Natural killer cell (primary cell): ENCODE measurements around the gene CENPM. TPM values are rescaled to one million over a fixed set of nuclear protein-coding genes. Genes with fewer than 3 reads are reported as not detected.

ENCODE experiments used
- ATAC-seq, 3 donors: fragments of 150-1000 bp in 2 of 3; fragments of 200-7000 bp in 1 of 3; cut with Tn5 transposase; 1 replicate in 1 of 3; 2 replicates in 2 of 3; pipeline ENCODE4 v1.10.0; 2021; ENCODE audit warnings: mild to moderate bottlenecking in 2 of 3, moderate library complexity in 2 of 3
- DNase-seq, 2 donors: peaks; one replicate each; pipeline versions ENCODE4 v3.0.0 to v3.0.0-alpha.2; 2013 to 2021; ENCODE audit warnings: mixed read lengths in 1 of 2
- H3K27ac ChIP-seq: one replicate; pipeline ENCODE4 v1.5.1; 2013; ENCODE audit warnings: mild to moderate bottlenecking, low read length
- H3K27me3 ChIP-seq: one replicate; pipeline ENCODE4 v1.6.1; 2013; ENCODE audit warnings: low read length; ENCODE audit not compliant: control insufficient read depth, insufficient read depth
- H3K36me3 ChIP-seq: one replicate; pipeline ENCODE4 v1.6.1; 2013; ENCODE audit warnings: low read length; ENCODE audit not compliant: control insufficient read depth, insufficient read depth
- H3K4me1 ChIP-seq: one replicate; pipeline ENCODE4 v1.6.1; 2013; ENCODE audit warnings: low read length; ENCODE audit not compliant: control insufficient read depth, insufficient read depth
- H3K4me3 ChIP-seq: one replicate; pipeline ENCODE4 v1.5.1; 2013; ENCODE audit warnings: low read length
- H3K9me3 ChIP-seq: one replicate; pipeline ENCODE4 v1.6.1; 2013; ENCODE audit warnings: low read length; ENCODE audit not compliant: control insufficient read depth, insufficient read depth
- H3K27ac Mint-ChIP-seq, 2 donors: one replicate each; pipeline ENCODE4 v1.8.0; 2022; ENCODE audit warnings: mild to moderate bottlenecking in 2 of 2, mixed read lengths in 2 of 2, moderate library complexity in 1 of 2
- H3K27me3 Mint-ChIP-seq, 2 donors: one replicate each; pipeline ENCODE4 v1.8.0; 2022; ENCODE audit warnings: low read depth in 2 of 2, mixed read lengths in 2 of 2
- H3K36me3 Mint-ChIP-seq: one replicate; pipeline ENCODE4 v1.8.0; 2022; ENCODE audit warnings: mixed read lengths
- H3K4me1 Mint-ChIP-seq, 2 donors: one replicate each; pipeline ENCODE4 v1.8.0; 2022; ENCODE audit warnings: mixed read lengths in 2 of 2
- H3K4me3 Mint-ChIP-seq: one replicate; pipeline ENCODE4 v1.8.0; 2022; ENCODE audit warnings: mild to moderate bottlenecking, moderate library complexity, mixed read lengths
- H3K9me3 Mint-ChIP-seq, 2 donors: one replicate each; pipeline ENCODE4 v1.8.0; 2022; ENCODE audit warnings: mixed read lengths in 2 of 2
- WGBS: methylation state at CpG from one replicate; pipeline ENCODE4 v1.1.7; 2013; ENCODE audit warnings: missing lambda C conversion rate; ENCODE audit not compliant: insufficient coverage; 5-methylcytosine and 5-hydroxymethylcytosine counted together
- intact Hi-C: fragments of 100-400 bp; cut with micrococcal nuclease; formaldehyde crosslinking; loops from one replicate; pipeline ENCODE4 v1.14.2; 2022
- total RNA-seq, 4 donors: library from RNA; stranded (reverse); fragments of 120-200 nt in 1 of 4; gene quantifications; one replicate each; pipeline versions ENCODE4 v1.2.3 to v1.2.4, GENCODE V29; 2013 to 2022
- TF ChIP-seq, protein P1 (sequence below): fragments of 200-600 bp; IDR thresholded peaks from one replicate; pipeline ENCODE4 v1.8.0; 2022; ENCODE audit warnings: antibody characterized with exemption

CENPM gene
- total RNA-seq, 3 donors from 2014 or later (not counting 1 experiment from before 2014, with no cell fraction given), result 4.2 to 7.1 (median 6.1) TPM

DNA sequence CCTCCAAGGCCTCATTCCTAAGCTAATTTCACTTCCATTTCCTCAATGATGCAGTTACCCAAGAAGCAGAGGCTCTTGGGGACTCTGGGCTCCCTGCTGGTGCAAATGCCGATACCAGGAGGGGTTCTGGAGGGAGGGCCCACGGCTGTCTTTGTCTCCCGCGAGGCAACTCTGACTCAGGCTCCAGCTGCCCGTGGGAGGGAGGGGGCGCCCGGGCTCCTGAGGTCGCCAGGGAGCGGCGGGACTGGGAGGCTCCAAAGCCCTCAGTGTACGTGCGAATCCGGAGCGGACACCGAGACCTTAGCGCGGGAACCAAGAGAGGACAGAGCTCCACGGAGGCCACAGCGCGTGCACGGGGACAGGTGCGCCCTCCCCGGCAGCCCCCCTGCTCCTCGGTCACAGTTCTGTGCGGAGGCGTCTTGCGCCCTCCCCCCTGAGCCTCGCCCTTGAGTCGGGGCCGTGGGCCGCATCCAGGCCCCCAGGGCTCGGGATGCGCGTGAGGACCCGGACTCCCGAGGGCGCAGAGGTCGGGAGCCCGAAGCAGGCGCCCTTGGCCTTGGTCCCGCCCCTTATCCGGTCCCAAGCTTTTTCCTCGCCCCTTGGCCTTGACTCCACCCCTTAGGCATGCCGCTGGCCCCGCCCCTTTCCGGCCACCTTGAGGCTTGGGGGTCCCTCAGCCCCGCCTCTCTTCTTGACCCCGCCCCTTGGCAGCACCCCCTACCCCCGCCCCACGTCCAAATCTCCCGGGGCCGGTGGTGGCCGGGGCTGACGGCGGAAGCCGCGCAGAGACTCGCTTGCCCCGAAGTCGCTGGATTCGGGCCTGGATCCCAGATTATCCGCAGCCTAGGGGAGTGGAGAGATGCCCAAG lies 27.4 kb downstream of the CENPM start:
- Histone ChIP-seq H3K4me1 (peaks cover 52% of the 10 kb centered on the region), H3K9me3 (no peaks in the 10 kb centered on the region), H3K4me3 (peak overlapping the region; percentile 49), H3K36me3 (no peaks in the 10 kb centered on the region), H3K27ac (peak overlapping the region; percentile 72), H3K27me3 (peaks cover 36% of the 10 kb centered on the region)
- Mint-ChIP-seq H3K27me3 (peaks cover 11 to 13% of the 10 kb centered on the region in 2 donors), H3K4me1 (peaks cover 0 to 19% of the 10 kb centered on the region in 2 donors), H3K36me3 (no peaks in the 10 kb centered on the region), H3K27ac (peak overlapping the region in 1 of 2 donors; percentile 54), H3K9me3 (no peaks in the 10 kb centered on the region), H3K4me3 (peak overlapping the region; percentile 79)
- 6% methylated on average over 62 of the region's 62 CpGs for WGBS
- ATAC-seq (peak in 2 of 3 donors; percentile 57 to 61), DNase-seq (peak in 1 of 2 donors; percentile 61)
- TF ChIP-seq, protein P1, sequence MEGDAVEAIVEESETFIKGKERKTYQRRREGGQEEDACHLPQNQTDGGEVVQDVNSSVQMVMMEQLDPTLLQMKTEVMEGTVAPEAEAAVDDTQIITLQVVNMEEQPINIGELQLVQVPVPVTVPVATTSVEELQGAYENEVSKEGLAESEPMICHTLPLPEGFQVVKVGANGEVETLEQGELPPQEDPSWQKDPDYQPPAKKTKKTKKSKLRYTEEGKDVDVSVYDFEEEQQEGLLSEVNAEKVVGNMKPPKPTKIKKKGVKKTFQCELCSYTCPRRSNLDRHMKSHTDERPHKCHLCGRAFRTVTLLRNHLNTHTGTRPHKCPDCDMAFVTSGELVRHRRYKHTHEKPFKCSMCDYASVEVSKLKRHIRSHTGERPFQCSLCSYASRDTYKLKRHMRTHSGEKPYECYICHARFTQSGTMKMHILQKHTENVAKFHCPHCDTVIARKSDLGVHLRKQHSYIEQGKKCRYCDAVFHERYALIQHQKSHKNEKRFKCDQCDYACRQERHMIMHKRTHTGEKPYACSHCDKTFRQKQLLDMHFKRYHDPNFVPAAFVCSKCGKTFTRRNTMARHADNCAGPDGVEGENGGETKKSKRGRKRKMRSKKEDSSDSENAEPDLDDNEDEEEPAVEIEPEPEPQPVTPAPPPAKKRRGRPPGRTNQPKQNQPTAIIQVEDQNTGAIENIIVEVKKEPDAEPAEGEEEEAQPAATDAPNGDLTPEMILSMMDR, result no peak
- intact Hi-C loops, result no loop called here

DNA sequence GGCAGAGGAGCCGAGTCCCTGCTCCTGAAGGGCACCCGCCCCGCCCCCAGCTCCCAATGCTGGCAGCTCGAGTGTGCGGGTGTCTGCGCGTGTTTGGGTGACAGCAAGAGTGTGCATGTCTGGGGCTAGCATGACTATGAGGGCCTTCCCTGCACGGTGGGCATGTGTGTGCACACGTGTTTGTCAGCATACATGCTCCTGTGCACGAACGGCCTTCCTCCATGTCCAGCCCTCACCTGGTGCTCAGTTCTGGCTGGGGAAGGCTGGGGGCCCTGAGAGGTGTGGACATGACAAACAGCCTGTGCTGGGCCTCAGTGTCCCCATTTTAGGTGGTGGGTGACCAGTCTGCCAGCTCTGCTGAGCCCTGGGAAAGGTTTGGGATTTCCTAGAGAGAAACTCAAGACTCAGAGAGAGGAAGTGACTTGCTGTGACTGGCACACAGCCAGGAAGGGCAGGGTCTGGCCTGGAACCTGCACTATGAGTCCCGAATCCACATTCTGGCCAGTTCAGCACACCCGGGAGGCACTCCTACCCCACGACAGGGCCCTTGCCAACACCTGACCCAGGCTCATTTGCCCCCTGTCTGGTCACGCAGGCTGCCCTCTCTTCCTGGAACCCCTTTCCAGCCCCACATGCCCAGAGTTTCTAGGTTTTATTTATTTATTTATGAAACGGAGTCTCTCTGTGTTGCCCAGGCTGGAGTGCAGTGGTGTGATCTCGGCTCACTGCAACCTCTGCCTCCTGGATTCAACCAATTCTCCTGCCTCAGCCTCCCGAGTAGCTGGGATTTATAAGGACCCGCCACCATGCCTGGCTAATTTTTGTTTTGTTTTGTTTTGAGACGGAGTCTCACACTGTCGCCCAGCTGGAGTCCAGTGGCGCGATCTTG lies 28.8 kb downstream of the CENPM start:
- H3K27me3 Mint-ChIP-seq, result peaks cover 13 to 16% of the 10 kb centered on the region in 2 donors
- intact Hi-C loops, result no loop called here
- no peaks in the 10 kb centered on the region for H3K9me3 Mint-ChIP-seq
- Histone ChIP-seq H3K27ac (no peak overlapping the region), H3K4me3 (no peak overlapping the region), H3K36me3 (no peaks in the 10 kb centered on the region), H3K4me1 (peaks cover 53% of the 10 kb centered on the region), H3K27me3 (peaks cover 43% of the 10 kb centered on the region), H3K9me3 (no peaks in the 10 kb centered on the region)
- ATAC-seq (no peak), DNase-seq (peak in 1 of 2 donors; percentile 56)
- TF ChIP-seq, protein P1, result no peak
- WGBS, result 59% methylated on average over 23 of the region's 23 CpGs
- peaks cover 0 to 20% of the 10 kb centered on the region in 2 donors for H3K4me1 Mint-ChIP-seq
- H3K4me3 Mint-ChIP-seq, result peak overlapping the region; percentile 25
- no peak overlapping the region for H3K27ac Mint-ChIP-seq
- no peaks in the 10 kb centered on the region for H3K36me3 Mint-ChIP-seq

DNA sequence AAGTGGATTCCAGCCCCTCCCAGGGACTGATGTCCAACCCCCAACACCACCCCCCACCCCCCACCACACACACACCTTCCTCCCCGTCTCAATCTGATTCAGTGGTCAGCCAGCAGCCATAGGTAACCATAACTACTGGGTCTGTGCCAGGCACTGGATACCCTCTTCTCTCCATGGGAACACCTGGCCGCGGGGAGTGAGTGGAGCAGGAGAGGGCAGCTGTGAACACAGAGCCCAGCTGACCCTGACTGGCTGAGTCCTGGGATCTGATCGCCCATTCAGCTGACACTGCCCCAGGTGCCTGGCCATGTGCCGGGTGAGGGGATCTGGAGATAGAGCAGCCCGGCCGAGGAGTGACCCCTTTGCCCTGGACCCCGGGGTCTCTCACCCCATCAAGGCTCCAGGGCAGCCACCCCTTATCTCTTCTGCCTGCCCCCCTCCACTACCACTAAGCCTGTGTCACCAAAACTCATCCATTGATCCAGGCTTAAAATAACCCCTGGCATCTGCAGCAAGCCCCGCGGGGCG lies 29.5 kb downstream of the CENPM start:
- Histone ChIP-seq H3K4me3 (no peak overlapping the region), H3K4me1 (peaks cover 52% of the 10 kb centered on the region), H3K27ac (no peak overlapping the region), H3K27me3 (peaks cover 50% of the 10 kb centered on the region), H3K9me3 (no peaks in the 10 kb centered on the region), H3K36me3 (no peaks in the 10 kb centered on the region)
- DNase-seq (no peak), ATAC-seq (no peak)
- Mint-ChIP-seq H3K4me1 (peaks cover 0 to 23% of the 10 kb centered on the region in 2 donors), H3K36me3 (no peaks in the 10 kb centered on the region), H3K27ac (no peak overlapping the region), H3K9me3 (no peaks in the 10 kb centered on the region), H3K27me3 (peaks cover 20 to 23% of the 10 kb centered on the region in 2 donors), H3K4me3 (no peak overlapping the region)
- TF ChIP-seq, protein P1, result no peak
- intact Hi-C loops, result no loop called here
- WGBS, result 79% methylated on average over 11 of the region's 11 CpGs
